ENCODE measurements around the gene CLCNKB. TPM values are rescaled to one million over a fixed set of nuclear protein-coding genes. Genes with fewer than 3 reads are reported as not detected.

The CLCNKB gene
- total and polyA plus RNA-seq, 2 experiments from 2014 or later = 1.3 to 1.9 TPM

DNA sequence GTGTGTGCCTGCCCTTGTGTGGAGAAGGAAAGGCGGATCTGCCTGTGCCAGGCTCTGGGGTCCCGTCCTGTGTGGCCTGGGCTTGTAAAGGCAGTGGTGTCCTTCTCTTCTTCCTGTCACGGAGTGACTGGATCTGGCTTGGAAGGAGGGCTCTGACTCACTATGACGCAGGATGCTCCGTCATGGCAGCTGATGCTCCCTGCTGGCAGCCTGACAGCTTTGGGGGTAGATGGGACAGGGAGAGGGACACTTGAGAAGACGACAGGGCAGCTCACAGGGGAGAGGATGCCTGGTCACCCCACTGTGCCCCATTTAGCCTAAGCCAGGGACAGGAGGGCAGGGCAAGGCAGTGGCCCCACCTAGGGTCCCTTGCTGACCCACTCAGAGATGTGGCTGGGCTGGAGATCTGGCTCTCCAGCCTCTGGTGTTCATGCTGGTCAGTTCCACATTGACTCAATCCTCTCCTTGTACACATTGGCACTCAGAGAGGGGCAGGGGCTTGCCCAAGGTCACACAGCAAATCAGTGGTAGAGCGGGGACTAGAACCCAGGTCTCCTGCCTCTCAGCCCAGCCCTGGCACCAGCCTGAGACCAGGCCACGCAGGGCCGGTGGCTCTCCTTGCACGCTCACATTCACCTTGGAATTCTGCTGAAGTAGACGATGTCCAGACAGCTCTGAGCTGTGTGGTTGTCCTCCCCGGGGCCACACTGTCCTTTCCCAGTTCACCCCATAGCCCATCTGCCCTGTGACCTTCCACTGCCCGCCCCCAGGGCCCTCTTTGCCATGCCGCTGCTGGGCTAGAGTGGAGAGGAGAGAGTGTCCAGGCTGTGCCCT, 32.7 kb downstream of the CLCNKB start (continued):
- TF ChIP-seq, protein P1, sequence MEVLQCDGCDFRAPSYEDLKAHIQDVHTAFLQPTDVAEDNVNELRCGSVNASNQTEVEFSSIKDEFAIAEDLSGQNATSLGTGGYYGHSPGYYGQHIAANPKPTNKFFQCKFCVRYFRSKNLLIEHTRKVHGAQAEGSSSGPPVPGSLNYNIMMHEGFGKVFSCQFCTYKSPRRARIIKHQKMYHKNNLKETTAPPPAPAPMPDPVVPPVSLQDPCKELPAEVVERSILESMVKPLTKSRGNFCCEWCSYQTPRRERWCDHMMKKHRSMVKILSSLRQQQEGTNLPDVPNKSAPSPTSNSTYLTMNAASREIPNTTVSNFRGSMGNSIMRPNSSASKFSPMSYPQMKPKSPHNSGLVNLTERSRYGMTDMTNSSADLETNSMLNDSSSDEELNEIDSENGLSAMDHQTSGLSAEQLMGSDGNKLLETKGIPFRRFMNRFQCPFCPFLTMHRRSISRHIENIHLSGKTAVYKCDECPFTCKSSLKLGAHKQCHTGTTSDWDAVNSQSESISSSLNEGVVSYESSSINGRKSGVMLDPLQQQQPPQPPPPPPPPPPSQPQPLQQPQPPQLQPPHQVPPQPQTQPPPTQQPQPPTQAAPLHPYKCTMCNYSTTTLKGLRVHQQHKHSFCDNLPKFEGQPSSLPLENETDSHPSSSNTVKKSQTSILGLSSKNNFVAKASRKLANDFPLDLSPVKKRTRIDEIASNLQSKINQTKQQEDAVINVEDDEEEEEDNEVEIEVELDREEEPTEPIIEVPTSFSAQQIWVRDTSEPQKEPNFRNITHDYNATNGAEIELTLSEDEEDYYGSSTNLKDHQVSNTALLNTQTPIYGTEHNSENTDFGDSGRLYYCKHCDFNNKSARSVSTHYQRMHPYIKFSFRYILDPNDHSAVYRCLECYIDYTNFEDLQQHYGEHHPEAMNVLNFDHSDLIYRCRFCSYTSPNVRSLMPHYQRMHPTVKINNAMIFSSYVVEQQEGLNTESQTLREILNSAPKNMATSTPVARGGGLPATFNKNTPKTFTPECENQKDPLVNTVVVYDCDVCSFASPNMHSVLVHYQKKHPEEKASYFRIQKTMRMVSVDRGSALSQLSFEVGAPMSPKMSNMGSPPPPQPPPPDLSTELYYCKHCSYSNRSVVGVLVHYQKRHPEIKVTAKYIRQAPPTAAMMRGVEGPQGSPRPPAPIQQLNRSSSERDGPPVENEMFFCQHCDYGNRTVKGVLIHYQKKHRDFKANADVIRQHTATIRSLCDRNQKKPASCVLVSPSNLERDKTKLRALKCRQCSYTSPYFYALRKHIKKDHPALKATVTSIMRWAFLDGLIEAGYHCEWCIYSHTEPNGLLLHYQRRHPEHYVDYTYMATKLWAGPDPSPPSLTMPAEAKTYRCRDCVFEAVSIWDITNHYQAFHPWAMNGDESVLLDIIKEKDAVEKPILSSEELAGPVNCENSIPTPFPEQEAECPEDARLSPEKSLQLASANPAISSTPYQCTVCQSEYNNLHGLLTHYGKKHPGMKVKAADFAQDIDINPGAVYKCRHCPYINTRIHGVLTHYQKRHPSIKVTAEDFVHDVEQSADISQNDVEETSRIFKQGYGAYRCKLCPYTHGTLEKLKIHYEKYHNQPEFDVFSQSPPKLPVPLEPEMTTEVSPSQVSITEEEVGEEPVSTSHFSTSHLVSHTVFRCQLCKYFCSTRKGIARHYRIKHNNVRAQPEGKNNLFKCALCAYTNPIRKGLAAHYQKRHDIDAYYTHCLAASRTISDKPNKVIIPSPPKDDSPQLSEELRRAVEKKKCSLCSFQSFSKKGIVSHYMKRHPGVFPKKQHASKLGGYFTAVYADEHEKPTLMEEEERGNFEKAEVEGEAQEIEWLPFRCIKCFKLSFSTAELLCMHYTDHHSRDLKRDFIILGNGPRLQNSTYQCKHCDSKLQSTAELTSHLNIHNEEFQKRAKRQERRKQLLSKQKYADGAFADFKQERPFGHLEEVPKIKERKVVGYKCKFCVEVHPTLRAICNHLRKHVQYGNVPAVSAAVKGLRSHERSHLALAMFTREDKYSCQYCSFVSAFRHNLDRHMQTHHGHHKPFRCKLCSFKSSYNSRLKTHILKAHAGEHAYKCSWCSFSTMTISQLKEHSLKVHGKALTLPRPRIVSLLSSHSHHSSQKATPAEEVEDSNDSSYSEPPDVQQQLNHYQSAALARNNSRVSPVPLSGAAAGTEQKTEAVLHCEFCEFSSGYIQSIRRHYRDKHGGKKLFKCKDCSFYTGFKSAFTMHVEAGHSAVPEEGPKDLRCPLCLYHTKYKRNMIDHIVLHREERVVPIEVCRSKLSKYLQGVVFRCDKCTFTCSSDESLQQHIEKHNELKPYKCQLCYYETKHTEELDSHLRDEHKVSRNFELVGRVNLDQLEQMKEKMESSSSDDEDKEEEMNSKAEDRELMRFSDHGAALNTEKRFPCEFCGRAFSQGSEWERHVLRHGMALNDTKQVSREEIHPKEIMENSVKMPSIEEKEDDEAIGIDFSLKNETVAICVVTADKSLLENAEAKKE (CRISPR knock-in tag; IDR thresholded peaks at IDR 0.05) = no peak
- TF ChIP-seq ZNF114 (CRISPR knock-in tag; IDR thresholded peaks at IDR 0.05) (no peak), ZNF331 (CRISPR knock-in tag; IDR thresholded peaks at IDR 0.05; ENCODE audit: low read depth) (no peak), JUNB (IDR thresholded peaks at IDR 0.05; ENCODE audit: unreplicated experiment) (no peak), CREB1 (CRISPR knock-in tag; IDR thresholded peaks at IDR 0.05; ENCODE audit: low read depth) (no peak), POLR2AphosphoS5 (IDR thresholded peaks at IDR 0.05; ENCODE audit: low read depth) (no peak), EZH2 (IDR thresholded peaks at IDR 0.05; ENCODE audit: low read depth, unreplicated experiment) (no peak)
- TF ChIP-seq, protein P2, sequence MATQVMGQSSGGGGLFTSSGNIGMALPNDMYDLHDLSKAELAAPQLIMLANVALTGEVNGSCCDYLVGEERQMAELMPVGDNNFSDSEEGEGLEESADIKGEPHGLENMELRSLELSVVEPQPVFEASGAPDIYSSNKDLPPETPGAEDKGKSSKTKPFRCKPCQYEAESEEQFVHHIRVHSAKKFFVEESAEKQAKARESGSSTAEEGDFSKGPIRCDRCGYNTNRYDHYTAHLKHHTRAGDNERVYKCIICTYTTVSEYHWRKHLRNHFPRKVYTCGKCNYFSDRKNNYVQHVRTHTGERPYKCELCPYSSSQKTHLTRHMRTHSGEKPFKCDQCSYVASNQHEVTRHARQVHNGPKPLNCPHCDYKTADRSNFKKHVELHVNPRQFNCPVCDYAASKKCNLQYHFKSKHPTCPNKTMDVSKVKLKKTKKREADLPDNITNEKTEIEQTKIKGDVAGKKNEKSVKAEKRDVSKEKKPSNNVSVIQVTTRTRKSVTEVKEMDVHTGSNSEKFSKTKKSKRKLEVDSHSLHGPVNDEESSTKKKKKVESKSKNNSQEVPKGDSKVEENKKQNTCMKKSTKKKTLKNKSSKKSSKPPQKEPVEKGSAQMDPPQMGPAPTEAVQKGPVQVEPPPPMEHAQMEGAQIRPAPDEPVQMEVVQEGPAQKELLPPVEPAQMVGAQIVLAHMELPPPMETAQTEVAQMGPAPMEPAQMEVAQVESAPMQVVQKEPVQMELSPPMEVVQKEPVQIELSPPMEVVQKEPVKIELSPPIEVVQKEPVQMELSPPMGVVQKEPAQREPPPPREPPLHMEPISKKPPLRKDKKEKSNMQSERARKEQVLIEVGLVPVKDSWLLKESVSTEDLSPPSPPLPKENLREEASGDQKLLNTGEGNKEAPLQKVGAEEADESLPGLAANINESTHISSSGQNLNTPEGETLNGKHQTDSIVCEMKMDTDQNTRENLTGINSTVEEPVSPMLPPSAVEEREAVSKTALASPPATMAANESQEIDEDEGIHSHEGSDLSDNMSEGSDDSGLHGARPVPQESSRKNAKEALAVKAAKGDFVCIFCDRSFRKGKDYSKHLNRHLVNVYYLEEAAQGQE (IDR thresholded peaks at IDR 0.05; ENCODE audit: unreplicated experiment) = no peak
